NT2/D1 (cell line): ENCODE results near the gene ZNF808.

Source experiments
- SUZ12 ChIP-seq: IDR thresholded peaks from 2 replicates; pipeline ENCODE4 v1.6.1; 2011; ENCODE audit not compliant: insufficient read length, insufficient read depth; ENCODE audit errors: extremely low read depth
- YY1 ChIP-seq: IDR thresholded peaks from 2 replicates; pipeline ENCODE4 v1.6.1; 2011; ENCODE audit not compliant: insufficient read length, insufficient read depth
- ZNF274 ChIP-seq: IDR thresholded peaks from 2 replicates; pipeline ENCODE4 v1.6.1; 2011; ENCODE audit warnings: mild to moderate bottlenecking, low read depth, low read length

DNA sequence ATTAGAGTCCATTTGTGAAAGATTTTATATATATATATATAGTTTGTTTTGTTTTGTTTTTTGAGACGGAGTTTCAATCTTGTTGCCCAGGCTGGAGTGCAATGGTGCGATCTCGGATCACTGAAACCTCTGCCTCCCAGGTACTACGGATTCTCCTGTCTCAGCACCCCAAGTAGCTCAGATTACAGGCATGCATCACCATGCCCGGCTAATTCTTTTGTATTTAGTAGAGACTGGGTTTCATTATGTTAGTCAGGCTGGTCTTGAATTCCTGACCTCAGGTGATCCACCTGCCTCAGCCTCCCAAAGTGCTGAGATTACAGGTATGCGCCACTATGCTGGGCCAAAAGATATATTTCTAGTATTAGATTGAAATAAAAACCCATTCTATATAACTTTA, 38.7 kb downstream of the ZNF808 start:
- TF ChIP-seq YY1 (no peak), ZNF274 (no peak), SUZ12 (no peak)
